Breast epithelium (tissue), 3 donors: Measurements from ENCODE around the gene NCAM2.

Source experiments
- POLR2AphosphoS5 ChIP-seq, 3 donors: sonication (generic); formaldehyde crosslinking; IDR thresholded peaks; one replicate each; pipeline ENCODE4 v1.6.1; 2017; ENCODE audit warnings: antibody characterized with exemption in 3 of 3
- TF ChIP-seq, protein P1 (sequence below), 3 donors: fragments of 450-650 bp; IDR thresholded peaks; one replicate each; pipeline ENCODE4 v1.5.1; 2016 to 2017; ENCODE audit warnings: antibody characterized with exemption in 3 of 3, mild to moderate bottlenecking in 3 of 3, moderate library complexity in 3 of 3

DNA sequence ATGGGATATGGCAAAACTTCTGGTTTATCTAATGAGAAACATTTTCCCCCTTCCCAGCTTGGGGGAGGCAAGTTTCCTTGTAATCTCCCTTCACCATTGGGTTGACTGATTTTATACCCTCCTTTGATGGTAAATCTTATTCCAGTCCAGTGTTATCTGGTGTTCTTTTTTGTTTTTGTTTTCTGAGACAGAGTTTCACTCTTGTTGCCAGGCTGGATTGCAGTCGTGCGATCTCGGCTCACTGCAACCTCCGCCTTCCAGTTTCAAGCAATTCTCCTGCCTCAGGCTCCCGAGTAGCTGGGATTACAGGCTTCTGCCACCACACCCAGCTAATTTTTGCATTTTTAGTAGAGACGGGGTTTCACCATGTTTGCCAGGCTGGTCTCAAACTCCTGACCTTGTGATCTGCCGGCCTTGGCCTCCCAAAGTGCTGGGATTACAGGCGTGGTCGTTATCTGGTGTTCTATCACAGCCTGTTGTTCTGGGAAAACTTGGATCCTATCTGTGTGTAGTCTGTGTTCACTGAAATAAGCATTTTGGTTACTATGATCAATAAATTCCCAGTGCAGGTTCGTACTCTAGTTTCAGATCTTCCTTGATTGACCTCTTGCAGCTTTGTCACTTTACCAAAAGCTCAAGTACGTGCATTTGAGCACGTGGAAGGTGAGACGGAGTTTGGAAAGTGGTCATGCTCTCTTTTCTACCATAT lies 281.1 kb downstream of the NCAM2 start:
- no peak for TF ChIP-seq POLR2AphosphoS5 (IDR thresholded peaks at IDR 0.05)
- TF ChIP-seq, protein P1, sequence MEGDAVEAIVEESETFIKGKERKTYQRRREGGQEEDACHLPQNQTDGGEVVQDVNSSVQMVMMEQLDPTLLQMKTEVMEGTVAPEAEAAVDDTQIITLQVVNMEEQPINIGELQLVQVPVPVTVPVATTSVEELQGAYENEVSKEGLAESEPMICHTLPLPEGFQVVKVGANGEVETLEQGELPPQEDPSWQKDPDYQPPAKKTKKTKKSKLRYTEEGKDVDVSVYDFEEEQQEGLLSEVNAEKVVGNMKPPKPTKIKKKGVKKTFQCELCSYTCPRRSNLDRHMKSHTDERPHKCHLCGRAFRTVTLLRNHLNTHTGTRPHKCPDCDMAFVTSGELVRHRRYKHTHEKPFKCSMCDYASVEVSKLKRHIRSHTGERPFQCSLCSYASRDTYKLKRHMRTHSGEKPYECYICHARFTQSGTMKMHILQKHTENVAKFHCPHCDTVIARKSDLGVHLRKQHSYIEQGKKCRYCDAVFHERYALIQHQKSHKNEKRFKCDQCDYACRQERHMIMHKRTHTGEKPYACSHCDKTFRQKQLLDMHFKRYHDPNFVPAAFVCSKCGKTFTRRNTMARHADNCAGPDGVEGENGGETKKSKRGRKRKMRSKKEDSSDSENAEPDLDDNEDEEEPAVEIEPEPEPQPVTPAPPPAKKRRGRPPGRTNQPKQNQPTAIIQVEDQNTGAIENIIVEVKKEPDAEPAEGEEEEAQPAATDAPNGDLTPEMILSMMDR (IDR thresholded peaks at IDR 0.05): no peak
